ENCODE results near the gene PHTF2. TPM values are rescaled to one million over a fixed set of nuclear protein-coding genes. Genes with fewer than 3 reads are reported as not detected.

Gene PHTF2
- total and polyA plus RNA-seq, 2 donors (not counting 3 experiments of a cell fraction or from before 2014, with no cell fraction given) = 13.3 to 21.4 TPM

DNA sequence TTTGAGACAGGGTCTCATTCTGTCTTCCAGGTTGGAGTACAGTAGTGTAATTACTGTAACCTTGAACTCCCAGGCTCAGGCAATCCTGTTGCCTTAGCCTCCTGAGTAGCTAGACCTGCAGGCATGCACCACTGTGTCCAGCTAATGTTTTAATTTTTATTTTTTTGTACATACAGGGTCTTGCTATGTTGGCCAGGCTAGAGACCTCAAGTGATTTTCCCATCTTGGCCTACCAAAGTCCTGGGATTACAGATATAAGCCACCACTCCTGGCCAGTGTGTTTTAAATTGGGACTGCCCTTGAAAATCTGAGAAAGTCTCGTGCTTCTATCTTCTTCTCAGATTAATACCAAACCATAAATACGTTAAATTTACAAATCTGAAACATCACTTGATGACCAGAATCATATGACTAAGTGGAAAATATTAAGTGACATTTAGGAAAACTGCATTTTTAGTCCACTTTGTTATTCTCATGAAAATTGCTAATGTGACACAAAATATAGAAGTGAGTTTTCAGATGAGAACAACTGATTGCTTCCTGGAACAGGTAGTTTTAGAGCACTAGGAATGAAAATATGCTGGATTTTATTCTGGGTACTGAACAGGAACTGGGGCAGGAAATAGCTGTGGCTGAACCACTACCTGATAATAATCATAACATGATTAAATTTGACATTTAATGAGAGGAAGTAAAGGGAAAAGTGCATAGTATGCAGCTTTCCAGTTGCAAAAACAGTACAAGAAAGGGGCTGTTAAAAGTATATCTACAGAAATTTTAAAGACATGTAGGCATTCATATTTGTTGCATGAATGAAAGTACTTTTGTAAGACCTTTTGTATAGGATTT, 4.2 kb downstream of the PHTF2 start:
- intact Hi-C loops (cut with micrococcal nuclease) (no loop called here), dilution Hi-C loops (cut with MboI; ENCODE audit: extremely low pct_ligation_motif_present, low sequenced_read_pairs) (no loop called here)
- Histone ChIP-seq H3K4me2 (ENCODE audit: insufficient read depth, low read length) (peak overlapping the region; percentile 71), H3K9me3 (replicated peaks; ENCODE audit: control insufficient read depth, insufficient read depth, low read length) (no peaks in the 10 kb centered on the region), H4K20me1 (replicated peaks; ENCODE audit: control insufficient read depth, extremely low read depth, insufficient read depth, low read length) (no peaks in the 10 kb centered on the region), H2AFZ (ENCODE audit: low read depth, low read length) (no peak overlapping the region), H3K4me3 (replicated peaks in 1 of 3; ENCODE audit: insufficient read depth in 1 of 3, low read depth in 1 of 3, low read length in 3 of 3) (no peak overlapping the region), H3K9me1 (replicated peaks; ENCODE audit: control insufficient read depth, extremely low read depth, insufficient read depth, low read length) (no peaks in the 10 kb centered on the region), H3K27me3 (ENCODE audit: control insufficient read depth in 2 of 2, insufficient read depth in 2 of 2, low read length in 2 of 2) (no peaks in the 10 kb centered on the region), H3K27ac (ENCODE audit: insufficient read depth, low read depth, low read length) (no peak overlapping the region), H3K4me1 (ENCODE audit: control insufficient read depth, extremely low read depth, insufficient read depth, low read length) (peaks cover 20% of the 10 kb centered on the region), H3K79me2 (ENCODE audit: control insufficient read depth, insufficient read depth, low read length) (peaks cover 56% of the 10 kb centered on the region), H3K9ac (replicated peaks; ENCODE audit: extremely low read depth, insufficient read depth, low read length) (no peak overlapping the region), H3K36me3 (ENCODE audit: control insufficient read depth in 2 of 2, extremely low read depth in 1 of 2, insufficient read depth in 2 of 2, low read length in 2 of 2) (no peaks in the 10 kb centered on the region)
- BruUV-seq (replicated peaks) = no TSS peak
- FAIRE-seq = no peak
- ChIA-PET CTCF (interaction anchor here (0.7 to 1.6 kb wide), 7 partner anchors 9 to 151 kb away, joined by 3 to 5 read pairs (median 3); no protein-coding TSS in a partner anchor), POLR2A (no interaction called here)
- no peak for TF ChIP-seq POLR2AphosphoS5 (IDR thresholded peaks at IDR 0.05; ENCODE audit: insufficient read depth, low read depth, low read length)
- TF ChIP-seq GATA2 (IDR thresholded peaks at IDR 0.05; ENCODE audit: insufficient read depth, insufficient read length, low read depth, low read length) = peak; percentile 62
- TF ChIP-seq FOS (IDR thresholded peaks at IDR 0.05; ENCODE audit: borderline replicate concordance, insufficient read depth, low read length) = no peak
- peak; percentile 41 for DNase-seq (ENCODE audit: low read depth, low spot score)

DNA sequence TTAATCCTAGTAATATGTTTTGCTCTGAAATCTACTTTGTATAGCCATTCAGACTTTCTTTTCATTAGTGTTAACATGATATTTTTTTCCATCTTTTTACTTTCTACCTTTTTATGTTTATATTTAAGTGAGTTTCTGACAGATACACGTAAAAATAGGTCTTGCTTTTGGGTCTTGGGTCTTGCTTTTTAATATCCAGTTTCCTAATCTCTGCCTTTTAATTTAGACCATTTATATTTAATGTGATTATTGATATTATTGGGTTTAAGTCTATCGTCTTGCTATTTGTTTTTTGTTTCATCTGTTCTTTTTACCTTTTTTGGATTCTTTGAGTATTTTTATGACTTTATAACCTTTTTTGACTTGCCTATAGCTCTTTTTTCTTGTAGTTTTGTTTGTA, 7.9 kb downstream of the PHTF2 start:
- BruUV-seq (replicated peaks) = no TSS peak
- no peaks in the 10 kb centered on the region for H3K36me3 ChIP-seq (ENCODE audit: control insufficient read depth in 2 of 2, extremely low read depth in 1 of 2, insufficient read depth in 2 of 2, low read length in 2 of 2)
- no peaks in the 10 kb centered on the region for H3K9me1 ChIP-seq (replicated peaks; ENCODE audit: control insufficient read depth, extremely low read depth, insufficient read depth, low read length)
- intact Hi-C loops (cut with micrococcal nuclease) (no loop called here), dilution Hi-C loops (cut with MboI; ENCODE audit: extremely low pct_ligation_motif_present, low sequenced_read_pairs) (no loop called here)
- no peak overlapping the region for H3K4me2 ChIP-seq (ENCODE audit: insufficient read depth, low read length)
- DNase-seq (ENCODE audit: low read depth, low spot score) (no peak), FAIRE-seq (no peak)
- ChIA-PET POLR2A (no interaction called here), CTCF (no interaction called here)
- no peaks in the 10 kb centered on the region for H3K27me3 ChIP-seq (ENCODE audit: control insufficient read depth in 2 of 2, insufficient read depth in 2 of 2, low read length in 2 of 2)
- no peak overlapping the region for H3K4me3 ChIP-seq (replicated peaks in 1 of 3; ENCODE audit: insufficient read depth in 1 of 3, low read depth in 1 of 3, low read length in 3 of 3)
- H3K9me3 ChIP-seq (replicated peaks; ENCODE audit: control insufficient read depth, insufficient read depth, low read length) = no peaks in the 10 kb centered on the region
- H3K27ac ChIP-seq (ENCODE audit: insufficient read depth, low read depth, low read length) = no peak overlapping the region
- H3K79me2 ChIP-seq (ENCODE audit: control insufficient read depth, insufficient read depth, low read length) = peaks cover 61% of the 10 kb centered on the region
- TF ChIP-seq FOS (IDR thresholded peaks at IDR 0.05; ENCODE audit: borderline replicate concordance, insufficient read depth, low read length) (no peak), POLR2A (IDR thresholded peaks at IDR 0.05; ENCODE audit: low read depth, low read length) (no peak), POLR2AphosphoS5 (IDR thresholded peaks at IDR 0.05; ENCODE audit: insufficient read depth, low read depth, low read length) (no peak), GATA2 (IDR thresholded peaks at IDR 0.05; ENCODE audit: insufficient read depth, insufficient read length, low read depth, low read length) (no peak), MYC (IDR thresholded peaks at IDR 0.05; ENCODE audit: low read depth, low read length) (no peak), JUN (IDR thresholded peaks at IDR 0.05; ENCODE audit: borderline replicate concordance, insufficient read depth, insufficient read length, low read depth) (no peak), EZH2 (IDR thresholded peaks at IDR 0.05; ENCODE audit: borderline replicate concordance, low read depth, low read length, severe bottlenecking) (no peak)
- TF ChIP-seq, protein P1, sequence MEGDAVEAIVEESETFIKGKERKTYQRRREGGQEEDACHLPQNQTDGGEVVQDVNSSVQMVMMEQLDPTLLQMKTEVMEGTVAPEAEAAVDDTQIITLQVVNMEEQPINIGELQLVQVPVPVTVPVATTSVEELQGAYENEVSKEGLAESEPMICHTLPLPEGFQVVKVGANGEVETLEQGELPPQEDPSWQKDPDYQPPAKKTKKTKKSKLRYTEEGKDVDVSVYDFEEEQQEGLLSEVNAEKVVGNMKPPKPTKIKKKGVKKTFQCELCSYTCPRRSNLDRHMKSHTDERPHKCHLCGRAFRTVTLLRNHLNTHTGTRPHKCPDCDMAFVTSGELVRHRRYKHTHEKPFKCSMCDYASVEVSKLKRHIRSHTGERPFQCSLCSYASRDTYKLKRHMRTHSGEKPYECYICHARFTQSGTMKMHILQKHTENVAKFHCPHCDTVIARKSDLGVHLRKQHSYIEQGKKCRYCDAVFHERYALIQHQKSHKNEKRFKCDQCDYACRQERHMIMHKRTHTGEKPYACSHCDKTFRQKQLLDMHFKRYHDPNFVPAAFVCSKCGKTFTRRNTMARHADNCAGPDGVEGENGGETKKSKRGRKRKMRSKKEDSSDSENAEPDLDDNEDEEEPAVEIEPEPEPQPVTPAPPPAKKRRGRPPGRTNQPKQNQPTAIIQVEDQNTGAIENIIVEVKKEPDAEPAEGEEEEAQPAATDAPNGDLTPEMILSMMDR (IDR thresholded peaks at IDR 0.05; ENCODE audit: extremely low read depth in 1 of 2, insufficient read depth in 1 of 2, low read depth in 1 of 2, low read length in 2 of 2) = no peak
- TF ChIP-seq, protein P2, sequence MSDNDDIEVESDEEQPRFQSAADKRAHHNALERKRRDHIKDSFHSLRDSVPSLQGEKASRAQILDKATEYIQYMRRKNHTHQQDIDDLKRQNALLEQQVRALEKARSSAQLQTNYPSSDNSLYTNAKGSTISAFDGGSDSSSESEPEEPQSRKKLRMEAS (IDR thresholded peaks at IDR 0.05; ENCODE audit: insufficient read depth, insufficient read length) = no peak
- peaks cover 12% of the 10 kb centered on the region for H3K4me1 ChIP-seq (ENCODE audit: control insufficient read depth, extremely low read depth, insufficient read depth, low read length)
- H4K20me1 ChIP-seq (replicated peaks; ENCODE audit: control insufficient read depth, extremely low read depth, insufficient read depth, low read length) = no peaks in the 10 kb centered on the region
- H2AFZ ChIP-seq (ENCODE audit: low read depth, low read length) = no peak overlapping the region
- no peak overlapping the region for H3K9ac ChIP-seq (replicated peaks; ENCODE audit: extremely low read depth, insufficient read depth, low read length)
